Activated naive CD4-positive, alpha-beta T cell treated with Interleukin-2 at 50 U/mL for 16 hours (primary cell): ENCODE measurements around the gene DMAC1.

Source experiments
- DNase-seq: peaks from one replicate; pipeline ENCODE4 v3.0.0-alpha.2; 2020

Gene DMAC1

GRCh38 chr9:7782400-7783120, 17.0 kb downstream of the DMAC1 start:
- DNase-seq: no peak

- DNase-seq: no peak
Measured at GRCh38 chr9:7780261-7780988, 19.2 kb downstream of the DMAC1 start.

GRCh38 chr9:7778851-7779600, 20.6 kb downstream of the DMAC1 start:
- no peak for DNase-seq

- no peak for DNase-seq
Measured at GRCh38 chr9:7777771-7778170, 21.8 kb downstream of the DMAC1 start.

GRCh38 chr9:7770111-7770510, 29.5 kb downstream of the DMAC1 start:
- DNase-seq: no peak

- no peak for DNase-seq
Measured at GRCh38 chr9:7762600-7762999, 37.0 kb downstream of the DMAC1 start.

GRCh38 chr9:7760014-7760415, 39.6 kb downstream of the DMAC1 start:
- DNase-seq: no peak

GRCh38 chr9:7756088-7756487, 43.5 kb downstream of the DMAC1 start:
- peak; percentile 6 for DNase-seq

GRCh38 chr9:7752481-7752880, 47.1 kb downstream of the DMAC1 start:
- no peak for DNase-seq
